Astrocyte of the hippocampus (primary cell): ENCODE measurements around the gene SOD2.
"Not testable (repeated sequence)": the region's sequence is repeated elsewhere in the genome, so short reads cannot be mapped to it uniquely, and the experiment has no call there.

Experiments used
- DNase-seq: peaks from one replicate; pipeline ENCODE4 v3.0.0; 2011; ENCODE audit warnings: low read depth, low spot score

Gene SOD2

DNA sequence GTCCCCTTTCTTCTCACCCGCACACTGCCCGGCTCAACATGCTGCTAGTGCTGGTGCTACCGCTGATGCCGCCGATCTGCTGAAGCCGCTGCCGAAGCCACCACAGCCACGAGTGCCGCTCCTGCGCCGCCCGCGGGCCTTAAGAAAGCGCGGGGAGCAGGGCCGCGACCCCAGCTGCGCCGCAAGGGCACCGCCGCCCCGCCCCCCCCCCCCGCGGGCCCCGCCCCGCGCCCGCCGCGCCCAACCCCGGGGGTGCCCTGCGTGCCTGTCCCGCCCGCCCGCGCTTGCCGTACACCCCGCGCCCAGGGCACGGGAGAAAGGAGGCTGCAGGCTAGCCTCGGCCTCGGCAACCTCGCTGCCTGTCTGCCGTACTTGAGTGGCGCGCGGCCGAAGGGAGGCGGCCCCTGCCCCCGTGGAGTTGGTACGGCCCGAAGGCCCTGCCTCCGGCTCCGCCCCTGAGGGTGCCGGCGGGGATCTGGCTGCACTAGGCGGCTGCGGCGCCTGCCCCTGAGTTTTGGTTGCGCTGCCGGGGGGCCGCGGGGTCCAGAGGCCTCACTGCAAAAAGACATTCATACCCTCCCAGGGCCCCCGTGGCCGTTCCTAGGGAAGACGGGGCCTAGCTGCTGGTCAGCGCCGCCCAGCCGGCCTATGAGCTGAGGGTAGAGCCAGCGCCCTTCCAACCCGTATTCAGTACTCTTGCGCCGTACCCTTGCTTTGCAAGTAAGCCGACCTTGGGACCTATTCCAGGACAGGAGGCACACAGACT, at the start of gene SOD2:
TSS of gene SOD2 (minus strand) at position 114 of the 766 bp plus-strand sequence. CDS start at position 40, 74 bp downstream.
- DNase-seq: peak; percentile 92

DNA sequence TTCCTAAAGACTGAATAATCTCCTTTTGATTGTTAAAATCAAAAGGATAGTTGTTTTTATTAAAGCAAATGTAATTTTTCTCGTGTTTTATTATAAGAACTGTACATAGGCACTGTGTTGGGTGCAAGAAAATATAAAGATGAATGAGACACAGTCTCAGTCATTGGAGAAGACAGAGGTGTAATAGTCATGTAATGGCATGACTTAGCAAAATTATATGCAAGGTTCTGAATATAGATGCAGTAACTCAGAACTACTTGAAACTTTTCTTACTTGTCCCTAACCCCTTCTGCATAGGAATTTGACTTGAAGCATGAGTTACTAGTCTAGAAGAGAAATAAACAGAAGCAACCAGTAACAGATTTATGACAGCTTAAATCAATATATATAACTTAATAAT, 49.1 kb upstream of the SOD2 start:
- DNase-seq: no peak

DNA sequence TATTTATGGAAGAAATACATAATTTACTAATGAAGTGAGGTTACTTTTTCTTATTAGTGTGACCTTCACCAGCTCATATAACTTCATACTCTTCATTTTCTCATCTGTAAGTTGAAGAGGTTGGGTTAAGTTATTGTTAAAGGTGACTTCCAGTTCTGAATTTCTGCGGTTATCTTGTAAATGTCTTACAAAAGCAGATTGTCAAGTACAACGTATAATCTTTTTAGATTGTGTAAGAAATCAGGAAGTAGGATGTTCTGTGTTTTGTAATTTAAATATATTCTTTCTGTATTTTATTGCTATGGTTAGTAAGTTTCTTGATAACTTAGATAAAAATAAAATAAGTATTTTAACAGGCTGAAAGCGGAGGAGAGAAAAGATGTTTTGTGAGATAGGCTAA, 46.3 kb upstream of the SOD2 start:
- DNase-seq: no peak

DNA sequence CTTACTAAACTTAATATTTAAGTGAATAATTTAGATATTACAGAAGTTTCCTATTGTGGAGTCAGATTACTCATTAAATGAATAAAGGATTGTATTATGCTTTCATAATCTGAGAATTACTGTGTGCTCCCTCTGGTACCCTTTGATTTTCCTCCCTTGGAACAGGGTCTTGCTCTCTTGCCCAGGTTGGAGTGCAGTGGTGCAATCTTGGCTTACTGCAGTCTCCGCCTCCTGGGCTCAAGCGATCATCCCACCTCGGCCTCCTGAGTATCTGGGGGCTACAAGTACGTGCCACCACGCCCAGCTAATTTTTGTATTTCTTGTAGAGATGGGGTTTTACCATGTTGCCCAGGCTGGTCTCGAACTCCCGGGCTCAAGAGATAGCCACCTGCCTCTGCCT, 43.9 kb upstream of the SOD2 start:
- no peak for DNase-seq

DNA sequence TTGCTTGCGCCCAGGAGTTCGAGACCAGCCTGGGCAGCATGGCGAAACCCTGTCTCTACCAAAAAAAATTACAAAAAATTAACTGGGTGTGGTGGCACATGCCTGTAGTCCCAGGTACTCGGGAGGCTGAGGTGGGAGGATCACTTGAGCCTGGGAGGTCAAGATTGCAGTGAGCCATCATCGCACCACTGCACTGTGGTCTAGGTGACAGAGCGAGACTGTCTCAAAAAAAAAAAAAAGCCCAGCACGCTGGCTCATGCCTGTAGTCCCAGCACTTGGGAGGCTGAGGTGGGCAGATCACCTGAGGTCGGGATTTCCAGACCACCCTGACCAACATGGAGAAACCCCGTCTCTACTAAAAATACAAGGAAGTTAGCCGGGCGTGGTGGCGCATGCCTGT, 40.4 kb upstream of the SOD2 start:
- not testable (repeated sequence) for DNase-seq

DNA sequence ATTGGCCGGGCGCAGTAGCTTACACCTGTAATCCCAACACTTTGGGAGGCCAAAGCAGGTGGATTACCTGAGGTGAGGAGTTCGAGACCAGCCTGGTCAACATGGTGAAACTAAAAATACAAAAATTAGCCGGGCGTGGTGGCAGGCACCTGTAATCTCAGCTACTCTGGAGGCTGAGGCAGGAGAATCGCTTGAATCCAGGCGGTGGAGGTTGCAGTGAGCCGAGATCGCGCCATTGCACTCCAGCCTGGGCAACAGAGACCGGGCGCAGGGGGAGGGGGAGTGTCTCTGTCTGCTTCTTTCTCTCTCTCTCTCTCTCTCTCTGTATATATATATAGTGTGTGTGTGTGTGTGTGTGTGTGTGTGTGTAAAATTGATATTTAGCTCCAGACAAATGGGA, 39.5 kb upstream of the SOD2 start:
- not testable (repeated sequence) for DNase-seq

DNA sequence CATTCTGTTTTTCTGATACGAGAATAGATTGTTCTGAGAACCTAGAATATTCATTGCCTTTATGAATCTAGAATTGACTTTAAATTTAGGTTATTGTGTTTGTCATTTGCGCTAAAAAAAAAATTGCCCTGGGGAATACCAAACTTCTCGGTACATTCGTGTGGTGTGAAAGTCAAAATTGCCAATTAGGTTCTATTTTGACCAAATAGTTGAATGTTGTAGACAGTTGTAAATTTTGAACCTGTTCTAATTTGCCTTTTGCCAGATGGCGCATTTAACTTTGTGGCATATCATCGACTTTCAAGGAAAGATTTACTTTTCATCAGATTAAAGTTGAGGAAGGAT, 37.3 kb upstream of the SOD2 start:
- no peak for DNase-seq

DNA sequence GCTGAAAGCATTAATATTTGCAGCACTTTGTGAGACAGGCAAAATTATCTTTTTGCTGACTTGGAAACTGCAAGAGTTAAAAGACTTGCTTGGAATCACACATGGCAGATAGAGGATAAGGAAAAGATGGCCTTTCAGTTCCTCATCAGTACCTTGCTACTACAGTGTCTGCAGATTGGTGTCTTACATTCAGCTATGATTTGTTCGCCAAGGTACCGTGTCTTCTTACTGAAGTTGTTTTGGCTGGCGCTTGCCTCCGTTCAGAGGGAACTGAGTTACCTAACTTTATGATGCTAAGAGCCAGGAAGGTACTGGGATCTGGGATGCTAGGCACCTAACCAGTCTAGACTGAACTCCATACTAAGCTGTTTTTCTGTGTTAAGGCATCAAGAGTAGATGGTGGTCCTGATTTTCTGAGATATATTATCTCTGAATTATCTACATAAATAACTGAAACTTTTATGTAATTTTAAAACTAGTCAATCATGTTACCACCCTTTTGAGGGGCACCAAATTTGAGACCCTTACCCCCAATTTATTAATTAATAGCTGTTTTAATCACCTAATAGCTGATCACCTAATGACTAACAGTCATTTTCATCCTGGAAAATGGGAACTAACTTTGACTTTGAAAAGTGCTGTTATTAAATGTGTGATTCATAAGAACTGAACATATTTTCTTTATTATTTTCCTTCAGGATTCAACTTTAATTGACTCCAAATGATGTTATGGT, 36.7 kb upstream of the SOD2 start:
- DNase-seq: peak; percentile 15

DNA sequence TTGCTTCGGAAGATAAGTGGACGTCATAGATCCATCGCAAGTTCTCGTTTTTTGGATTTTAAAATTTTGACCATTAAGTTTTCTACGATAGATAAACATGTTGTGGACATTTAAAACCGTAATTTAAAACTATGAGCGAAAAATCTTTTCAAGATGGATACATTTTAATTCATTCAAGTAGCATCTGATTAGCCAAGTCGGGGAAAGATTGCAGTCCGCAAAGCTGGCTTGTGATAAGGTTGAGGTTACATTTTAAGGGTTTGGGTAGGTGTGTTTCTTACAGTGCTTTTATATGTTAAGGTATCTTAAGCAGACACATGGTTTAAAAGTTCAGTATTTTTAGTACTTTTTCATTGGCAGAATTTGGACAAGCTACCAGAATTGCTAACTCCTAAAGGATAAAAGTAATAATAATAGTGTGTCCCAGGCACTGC, 35.5 kb upstream of the SOD2 start:
- DNase-seq: peak; percentile 29

DNA sequence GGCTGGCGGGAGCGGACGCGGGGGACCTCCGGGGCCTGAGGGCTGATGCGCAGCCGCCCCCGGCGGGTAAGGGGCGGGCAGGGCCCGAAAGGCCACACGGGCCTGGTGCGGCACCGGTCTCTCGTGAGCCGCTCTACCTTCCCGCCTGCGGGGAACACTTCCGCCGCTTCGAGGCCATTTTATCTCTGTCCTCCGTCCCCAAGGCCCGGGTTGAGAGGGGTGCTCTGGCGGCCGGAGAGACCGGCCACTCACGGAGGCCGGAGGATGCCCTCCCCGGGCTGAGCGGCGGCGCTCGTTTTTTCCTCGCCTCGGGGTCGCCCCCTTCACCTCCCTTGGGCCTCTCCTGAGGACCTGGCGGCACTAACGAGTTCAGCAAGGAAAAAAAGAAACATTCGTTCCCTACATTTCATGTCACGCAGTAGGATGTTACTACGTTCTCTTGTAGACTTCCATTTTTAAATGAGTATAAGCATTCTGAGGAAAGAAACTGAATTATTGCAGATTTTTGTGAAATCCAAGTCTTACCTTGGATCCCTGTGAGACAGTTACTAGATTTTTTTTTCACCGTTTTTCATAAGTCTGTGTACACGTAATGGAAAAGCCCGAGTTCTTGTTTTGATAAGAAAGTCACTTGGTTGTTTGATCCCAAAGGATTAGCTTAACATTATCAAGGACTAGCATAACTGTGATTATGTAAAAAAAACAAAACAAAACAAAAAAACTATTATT, 34.8 kb upstream of the SOD2 start:
- no peak for DNase-seq

DNA sequence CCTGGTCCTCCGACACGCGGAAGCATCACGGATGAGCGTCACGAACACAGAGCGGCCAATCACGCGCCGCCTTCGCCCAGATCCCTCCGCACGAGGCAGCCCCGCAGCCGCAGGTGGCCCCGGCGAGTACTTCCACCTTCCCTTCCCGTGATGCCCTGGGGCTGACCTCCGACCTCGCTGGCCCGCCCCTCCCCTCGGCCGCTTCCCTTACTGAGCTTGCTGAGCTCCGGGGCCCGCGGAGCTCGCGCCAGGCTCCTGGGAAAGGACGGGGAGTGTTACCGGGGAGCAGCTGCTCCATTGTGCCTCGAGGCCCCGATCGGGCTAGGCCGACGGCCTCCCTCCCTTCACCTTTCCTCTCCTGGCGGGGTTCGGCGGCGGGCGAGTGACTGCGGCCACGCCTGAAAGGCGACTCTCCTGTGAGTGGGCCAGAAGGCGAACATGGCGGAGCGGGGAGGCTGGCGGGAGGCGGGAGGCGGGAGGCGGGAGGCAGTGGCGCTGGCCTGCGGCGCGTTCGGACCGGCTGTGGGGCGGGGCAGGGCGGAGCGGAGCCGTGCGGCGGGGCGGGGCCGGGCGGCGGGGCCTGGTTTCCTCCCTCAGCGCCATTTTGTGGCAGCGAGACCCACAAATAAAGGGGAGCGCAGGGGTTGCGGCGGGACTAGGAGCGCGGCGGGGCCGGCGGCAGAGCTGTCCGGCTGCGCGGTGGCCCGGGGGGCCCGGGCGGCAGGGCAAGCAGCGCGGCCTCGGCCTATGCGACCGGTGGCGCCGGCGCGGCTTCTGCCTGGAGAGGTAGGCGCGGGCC, 34.1 kb upstream of the SOD2 start, which contains the start of gene WTAP:
TSS of gene WTAP (plus strand) at position 589 of the 799 bp plus-strand sequence. CDS start 8,760 bp downstream, outside the sequence.
- peak; percentile 98 for DNase-seq

DNA sequence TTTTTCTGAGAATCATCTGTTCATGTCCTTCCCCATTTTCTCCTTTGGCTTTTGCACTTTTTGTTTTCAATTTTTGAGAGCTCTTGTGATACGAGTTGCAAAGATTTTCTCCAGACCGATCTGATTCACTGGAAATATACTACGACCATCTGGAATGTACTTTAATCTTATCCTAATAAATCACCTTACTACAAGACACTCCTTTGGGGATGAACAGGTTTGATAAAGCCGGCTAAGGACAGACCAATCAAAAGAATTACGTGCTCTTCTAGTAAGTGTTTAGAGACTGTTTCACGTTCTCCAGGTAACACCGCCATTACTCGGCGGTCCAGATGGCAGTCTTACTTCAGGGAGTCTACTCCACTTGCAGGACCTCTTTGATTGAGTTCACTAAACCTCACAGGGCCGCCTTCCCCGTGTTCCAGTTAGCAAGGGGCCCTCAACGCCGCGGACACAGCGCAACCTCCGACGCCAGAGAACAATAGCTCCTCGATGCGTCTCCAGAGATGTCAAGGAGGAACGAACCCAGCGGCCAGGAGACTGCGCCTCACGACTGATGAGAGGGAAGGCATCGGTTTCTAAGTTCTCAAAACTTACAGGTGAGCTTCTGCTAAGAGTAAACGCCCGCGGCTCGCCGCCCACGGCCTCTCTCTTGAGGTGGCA, 33.3 kb upstream of the SOD2 start:
- DNase-seq: no peak

DNA sequence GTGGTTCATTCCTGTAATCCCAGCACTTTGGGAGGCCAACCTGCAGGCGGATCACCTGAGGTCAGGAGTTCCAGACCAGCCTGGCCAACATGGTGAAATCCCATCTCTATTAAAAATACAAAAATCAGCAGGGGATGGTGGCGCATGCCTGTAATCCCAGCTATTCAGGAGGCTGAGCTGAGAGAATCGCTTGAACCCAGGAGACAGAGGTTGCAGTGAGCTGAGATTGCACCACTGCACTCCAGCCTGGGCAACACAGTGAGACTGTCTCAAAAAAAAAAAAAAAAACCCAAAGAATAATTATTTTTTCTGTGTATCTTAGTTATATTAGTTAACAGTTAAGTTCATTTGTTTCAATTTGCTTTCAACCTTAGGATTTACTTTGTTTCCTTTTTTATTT, 32.2 kb upstream of the SOD2 start:
- DNase-seq: not testable (repeated sequence)

DNA sequence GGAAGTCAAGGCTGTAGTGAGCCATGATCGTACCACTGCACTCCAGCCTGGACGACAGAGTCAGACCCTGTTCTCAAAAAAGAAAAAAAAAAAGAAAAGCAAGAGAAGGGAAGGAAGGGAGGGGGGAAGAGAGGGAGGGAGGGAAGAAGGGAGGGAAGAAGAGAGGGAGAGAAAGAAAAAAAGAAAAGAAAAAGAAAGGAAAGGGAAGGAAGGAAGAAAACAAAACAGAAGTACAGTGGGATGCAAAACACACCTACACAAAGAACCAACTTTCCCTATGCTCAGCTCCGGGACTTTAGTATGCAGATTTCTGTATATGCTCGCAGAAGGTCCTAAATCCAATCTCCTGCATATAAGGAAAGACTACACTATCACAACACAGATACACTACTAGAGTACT, 31.7 kb upstream of the SOD2 start:
- no peak for DNase-seq

DNA sequence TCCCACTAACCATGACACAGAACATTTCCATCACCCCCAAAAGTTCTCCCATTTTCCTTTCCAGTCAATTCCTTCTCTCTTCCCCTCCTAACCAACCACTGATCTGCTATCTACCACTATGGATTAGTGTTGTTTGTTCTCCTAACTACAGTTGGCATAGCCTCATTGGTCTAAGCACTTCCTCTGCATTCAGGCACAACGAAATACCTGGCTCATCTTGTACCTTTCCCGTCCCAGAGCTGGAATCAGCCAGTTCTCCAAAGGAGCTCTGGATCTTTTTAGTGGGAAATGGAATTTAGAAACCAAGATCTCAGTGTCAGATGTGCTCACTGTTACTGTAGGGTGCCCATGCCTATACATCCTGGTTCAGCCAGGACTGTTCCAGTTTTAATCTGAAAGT, 30.2 kb upstream of the SOD2 start:
- DNase-seq: no peak

DNA sequence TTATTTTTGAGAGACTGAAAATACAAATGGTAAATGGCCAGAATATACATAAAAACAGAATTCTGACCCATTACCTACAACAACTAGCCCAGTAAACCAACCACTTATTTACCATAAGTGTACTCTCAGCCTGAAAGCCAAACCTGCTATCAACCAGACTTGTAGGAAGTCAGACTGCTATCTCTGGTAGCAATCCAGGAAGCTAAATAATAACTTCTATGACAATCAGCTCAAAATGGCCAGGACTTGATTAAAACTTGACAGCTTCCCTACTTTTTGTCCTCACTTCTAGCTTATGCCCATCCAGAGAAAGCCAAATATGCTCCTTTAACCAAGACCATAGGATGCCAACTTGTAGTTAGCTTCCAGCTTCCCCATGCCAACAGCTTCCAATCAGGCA, 29.6 kb upstream of the SOD2 start:
- no peak for DNase-seq

DNA sequence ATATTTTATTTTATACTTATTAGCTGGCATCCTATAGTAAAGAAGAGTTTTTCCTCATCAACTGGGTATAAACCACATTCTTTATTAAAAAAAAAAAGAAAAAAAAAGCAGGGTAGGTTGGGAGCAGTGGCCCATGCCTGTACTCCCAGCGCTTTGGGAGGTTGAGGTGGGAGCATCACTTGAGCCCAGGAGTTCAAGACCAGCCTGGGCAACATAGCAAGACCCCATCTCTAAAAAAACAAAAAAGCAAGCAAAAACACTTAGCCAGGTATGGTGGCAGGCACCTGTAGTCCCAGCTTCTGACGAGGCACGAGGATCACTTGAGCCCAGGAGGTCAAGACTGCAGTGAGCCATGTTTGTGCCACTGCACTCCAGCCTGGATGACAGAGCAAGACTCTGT, 28.9 kb upstream of the SOD2 start:
- not testable (repeated sequence) for DNase-seq

DNA sequence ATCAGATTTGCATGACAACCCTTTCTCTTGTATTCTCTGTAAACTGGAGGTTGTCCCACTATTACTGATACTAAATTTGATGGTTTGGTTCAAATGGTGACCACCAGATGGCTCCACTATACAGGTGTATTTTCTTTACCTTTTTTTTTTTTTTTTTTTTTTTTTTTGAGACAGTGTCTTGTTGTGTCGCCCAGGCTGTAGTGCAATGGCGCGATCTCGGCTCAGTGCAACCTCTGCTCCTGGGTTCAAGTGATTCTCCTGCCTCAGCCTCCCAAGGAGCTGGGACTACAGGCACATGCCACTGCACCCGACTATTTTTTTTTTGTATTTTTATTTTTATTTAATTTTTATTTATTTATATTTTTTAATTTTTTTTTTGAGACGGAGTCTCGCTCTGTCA, 27.7 kb upstream of the SOD2 start:
- peak; percentile 43 for DNase-seq

DNA sequence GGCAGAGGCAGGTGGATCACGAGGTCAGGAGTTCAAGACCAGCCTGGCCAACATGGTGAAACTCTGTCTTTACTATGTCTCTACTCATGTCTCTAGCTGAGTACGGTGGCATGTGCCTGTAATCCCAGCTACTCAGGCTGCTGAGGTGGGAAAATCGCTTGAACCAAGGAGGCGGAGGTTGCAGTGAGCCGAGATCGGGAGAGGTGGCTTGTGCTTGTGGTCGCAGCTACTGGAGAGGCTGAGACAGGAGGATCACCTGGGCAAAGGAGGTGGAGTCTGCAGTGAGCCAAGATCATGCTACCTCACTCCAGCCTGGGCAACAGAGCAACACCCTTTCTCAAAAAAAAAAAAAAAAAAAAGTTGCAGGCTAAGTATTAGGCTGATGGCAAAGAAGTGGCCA, 26.2 kb upstream of the SOD2 start:
- no peak for DNase-seq

DNA sequence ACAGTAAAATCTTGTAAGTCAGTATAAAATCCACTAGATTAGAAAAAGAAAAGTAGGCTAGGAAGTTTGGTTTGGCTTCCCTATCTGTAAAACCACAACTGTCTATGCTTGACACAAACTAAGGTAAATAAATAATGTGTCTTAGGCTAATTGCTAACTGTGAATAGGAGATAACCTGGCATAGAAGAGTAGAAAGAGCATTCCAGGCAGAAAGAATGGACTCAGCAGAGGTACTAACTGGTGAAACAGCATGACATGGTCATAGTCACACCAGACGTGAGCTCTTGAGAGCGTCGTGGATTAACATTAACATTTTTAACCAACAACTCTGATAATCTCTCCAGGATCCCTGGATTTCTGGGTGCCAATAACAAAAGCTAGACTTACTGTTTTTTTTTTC, 25.6 kb upstream of the SOD2 start:
- DNase-seq: peak; percentile 6
